ENCODE data around the gene BUD31.
A peak's percentile ranks its signal among the peaks of the same experiment; 100 is the strongest.
"Not testable (repeated sequence)": the region's sequence is repeated elsewhere in the genome, so short reads cannot be mapped to it uniquely, and the experiment has no call there.

BUD31 gene

DNA sequence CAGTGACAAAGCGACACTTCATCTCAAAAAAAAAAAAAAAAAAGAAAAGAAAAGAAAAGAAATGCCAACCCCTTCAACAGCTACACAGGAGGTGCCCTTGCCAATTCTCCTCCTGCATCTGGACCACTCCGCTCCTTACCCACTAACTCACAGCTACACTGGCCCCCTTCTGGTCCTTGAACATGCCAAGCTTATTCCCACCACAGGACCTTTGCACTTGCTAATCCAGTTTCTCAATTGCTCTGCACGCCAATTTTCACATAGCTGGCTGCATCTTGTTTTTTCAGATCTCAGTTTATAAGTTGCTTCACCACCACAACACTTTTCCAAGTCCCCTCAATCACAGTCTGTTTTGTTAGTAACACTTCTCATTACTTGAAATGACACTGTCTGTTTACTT lies 5.9 kb upstream of the BUD31 start:
- no peak for FAIRE-seq

DNA sequence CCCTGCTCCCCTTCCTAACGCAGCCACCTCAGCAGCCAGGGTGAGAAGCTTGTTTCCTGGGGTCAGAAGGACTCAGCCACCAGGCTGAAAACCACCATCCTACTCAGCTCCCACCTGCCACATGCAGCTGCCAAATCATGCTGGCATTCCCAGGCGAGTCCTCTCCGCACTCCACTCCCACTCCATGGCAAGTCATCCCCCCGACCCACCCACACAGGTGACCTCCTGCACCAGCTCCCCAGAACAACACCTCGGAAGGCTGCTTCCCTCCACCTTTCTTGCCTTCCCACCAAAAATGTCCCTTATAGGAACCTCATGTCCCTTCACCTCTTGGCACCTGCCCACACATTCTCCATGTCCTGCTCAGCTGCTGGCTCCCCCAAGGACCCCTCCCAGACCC lies 5.0 kb upstream of the BUD31 start:
- FAIRE-seq: no peak

DNA sequence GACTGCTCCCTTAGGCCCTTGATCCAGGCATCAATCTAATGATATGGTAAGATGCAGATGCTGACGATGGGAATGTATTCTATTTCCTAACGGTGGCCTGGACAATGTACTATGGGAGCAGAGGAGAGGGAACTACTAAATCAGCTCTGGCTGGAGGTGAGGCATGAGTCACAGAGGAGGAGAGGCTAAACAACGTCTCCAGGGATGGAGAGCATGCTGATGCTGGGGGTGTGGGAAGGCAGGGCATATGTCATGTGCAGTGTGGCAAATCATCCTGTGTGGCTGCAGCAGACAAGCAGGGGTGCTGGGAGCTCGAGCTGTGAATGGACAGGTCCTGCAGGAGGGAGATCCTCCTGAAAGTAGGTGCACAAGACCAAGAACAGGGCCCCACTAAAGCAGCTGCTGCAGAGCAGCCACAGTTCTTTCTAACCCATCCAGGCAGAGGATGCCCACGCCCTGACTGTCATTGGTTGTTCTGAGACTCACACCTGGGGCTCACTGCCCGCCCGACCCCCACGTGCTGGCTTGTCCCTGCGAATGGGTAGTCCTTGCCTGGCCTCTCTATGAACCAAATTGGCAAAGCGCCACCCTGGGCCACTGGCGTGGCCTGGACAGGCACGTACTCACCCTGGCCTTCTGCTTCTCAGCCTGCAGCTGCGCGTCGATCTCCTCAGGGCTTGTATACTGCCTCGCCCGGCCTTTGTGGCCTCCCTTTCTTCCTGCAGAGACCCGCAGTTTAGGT lies 4.4 kb upstream of the BUD31 start:
- FAIRE-seq: no peak

DNA sequence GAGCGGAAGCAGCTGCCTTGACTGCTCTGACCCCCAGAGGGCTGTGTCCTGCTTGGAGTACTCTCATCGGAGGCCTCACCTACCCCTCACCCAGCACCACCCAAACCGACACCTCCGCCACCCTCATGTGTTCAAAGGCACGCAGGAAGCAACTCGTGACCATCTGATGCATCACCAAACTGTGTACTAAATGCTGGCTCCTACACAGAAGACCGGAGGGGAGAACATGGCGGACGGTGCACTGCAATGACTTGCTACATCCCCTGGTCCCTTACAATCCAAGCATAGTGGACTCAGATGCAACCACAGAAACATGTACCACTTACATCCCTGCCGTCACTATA lies 3.8 kb upstream of the BUD31 start:
- no peak for FAIRE-seq

DNA sequence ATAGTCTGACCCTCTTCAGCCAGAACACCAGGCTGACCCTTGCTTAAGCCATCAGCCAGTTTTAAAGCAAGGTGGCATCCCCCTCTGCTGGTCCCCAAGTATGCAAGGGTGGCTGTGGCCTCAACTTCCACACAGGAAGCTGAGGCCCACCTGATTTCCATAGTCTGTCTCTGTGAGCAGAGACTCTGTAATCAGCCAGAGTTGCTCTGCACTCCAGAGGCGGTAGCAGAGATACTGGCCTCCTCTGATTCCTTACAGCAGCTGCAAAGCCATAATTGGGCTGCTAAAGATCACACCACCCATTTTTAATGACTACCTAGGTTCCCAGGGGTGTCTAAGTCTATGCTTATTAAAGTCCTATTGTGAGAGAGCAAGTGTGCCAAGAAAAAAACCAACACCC lies 2.2 kb upstream of the BUD31 start:
- FAIRE-seq: no peak

DNA sequence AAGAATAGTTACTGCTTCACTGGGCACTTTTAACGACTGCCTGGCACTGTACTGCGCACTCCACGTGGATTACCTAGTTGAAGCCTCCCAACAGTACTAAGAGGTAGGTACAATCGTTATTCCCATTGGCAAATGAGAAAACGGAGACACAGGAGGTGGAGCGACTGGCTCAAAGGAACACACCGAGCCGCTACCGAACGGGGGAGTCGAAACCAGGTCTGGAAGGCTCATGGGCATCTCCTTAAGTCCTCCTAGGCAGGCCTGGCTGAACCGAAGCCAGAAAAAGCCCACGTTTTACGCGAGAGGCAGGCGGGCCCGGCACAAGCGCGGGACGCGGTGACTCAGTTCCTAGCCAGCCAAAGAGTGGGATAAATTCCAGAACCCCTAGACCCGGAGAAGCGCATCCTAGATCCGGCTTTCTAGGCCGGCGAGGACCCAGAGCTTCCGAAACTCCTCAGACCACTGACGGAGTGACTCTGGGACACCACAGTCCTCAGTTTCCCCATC lies 844 bp upstream of the BUD31 start:
- FAIRE-seq: no peak

DNA sequence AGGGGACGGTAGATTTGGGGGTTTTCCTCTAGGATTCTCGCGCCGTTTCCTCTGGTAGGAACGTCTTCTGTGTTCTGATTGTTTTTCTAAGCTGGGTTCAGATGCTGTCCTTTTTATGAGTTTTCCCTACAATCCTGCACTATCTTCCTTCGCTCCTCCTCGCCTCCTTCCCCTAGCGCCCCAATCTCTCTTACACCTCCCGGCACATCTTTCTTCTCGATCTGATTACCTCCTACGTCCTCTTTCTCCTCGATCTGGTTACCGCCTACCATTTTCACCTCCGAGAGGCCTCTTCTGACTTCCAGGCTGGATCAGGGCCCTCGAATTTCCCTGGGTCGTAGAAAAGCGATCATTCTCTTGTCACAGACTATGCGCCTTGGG lies 413 bp downstream of the BUD31 start:
- FAIRE-seq: no peak

DNA sequence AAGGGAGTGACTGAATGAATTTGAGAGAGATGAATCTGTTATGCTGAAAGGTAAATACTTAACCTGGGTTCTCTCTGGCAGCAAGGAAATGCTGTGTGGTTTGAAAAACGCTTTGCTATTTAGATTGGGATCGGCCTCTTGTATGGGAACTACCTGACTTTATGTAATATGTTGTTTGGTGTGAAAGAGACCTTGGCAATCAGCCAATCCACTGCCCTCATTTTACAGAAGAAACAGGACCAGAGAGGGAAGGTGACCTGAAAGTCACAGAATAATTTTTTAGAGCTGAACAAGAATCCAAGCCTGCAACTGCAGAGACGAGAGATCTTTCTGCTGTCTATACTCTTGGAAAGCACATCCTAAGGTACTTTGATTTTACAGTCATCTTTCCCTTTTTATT lies 1.0 kb downstream of the BUD31 start:
- FAIRE-seq: no peak

DNA sequence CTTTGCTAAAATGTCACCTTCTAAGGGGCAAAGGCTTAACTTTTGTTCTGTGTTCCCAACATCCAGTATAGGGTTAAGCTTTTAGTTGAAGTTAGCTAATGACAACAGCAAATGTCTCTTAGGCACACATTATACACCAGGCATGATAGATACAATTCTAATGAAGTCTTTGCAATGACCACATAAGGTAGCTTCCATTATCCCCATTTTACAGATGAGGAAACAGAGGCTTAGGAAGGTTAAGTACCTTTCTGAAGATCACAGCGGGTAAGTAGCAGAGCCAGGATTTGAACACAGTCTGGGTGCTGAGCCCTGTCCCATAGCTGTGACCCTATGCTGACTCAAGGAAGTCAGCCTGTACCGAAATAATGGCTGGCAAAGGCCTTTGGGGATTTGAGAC lies 1.9 kb downstream of the BUD31 start:
- FAIRE-seq: no peak

DNA sequence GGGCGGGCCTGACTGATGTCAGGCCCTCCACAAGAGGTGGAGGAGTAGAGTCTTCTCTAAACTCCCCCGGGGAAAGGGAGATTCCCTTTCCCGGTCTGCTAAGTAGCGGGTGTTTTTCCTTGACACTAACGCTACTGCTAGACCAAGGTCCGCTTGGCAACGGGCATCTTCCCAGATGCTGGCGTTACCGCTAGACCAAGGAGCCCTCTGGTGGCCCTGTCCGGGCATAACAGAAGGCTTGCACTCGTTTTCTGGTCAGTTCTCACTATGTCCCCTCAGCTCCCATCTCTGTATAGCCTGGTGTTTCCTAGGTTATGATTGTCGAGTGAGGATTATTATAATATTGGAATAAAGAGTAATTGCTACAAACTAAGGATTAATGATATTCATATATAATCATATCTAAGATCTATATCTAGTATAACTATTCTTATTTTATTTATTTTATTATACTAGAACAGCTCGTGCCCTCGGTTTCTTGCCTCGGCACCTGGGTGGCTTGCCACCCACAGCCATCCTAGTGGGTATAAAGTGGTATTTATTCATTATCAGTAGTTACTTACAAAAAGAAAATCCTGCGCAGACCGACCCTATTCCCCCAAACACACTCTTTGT lies 6.9 kb downstream of the BUD31 start:
- peak; percentile 78 for FAIRE-seq

DNA sequence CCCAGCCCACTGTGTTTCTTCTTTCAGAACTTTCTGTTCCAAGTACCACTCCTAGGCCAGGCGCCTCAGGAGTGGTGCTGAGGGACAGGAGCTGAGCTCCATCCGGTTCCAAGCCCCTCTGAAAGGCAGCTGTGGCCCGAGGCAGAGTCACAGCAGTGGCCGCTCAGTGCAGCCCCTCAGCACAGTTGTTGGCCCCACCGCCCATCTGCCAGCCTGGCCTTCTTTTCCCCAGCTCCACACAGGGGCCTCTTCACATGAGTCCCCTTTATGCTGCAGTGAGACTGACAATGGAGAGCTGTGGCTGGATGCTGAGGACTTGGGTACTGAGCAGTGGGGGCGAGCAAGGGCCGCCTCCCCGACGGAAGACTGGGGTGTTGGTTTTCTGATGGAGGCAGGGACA lies 9.5 kb downstream of the BUD31 start:
- no peak for FAIRE-seq

DNA sequence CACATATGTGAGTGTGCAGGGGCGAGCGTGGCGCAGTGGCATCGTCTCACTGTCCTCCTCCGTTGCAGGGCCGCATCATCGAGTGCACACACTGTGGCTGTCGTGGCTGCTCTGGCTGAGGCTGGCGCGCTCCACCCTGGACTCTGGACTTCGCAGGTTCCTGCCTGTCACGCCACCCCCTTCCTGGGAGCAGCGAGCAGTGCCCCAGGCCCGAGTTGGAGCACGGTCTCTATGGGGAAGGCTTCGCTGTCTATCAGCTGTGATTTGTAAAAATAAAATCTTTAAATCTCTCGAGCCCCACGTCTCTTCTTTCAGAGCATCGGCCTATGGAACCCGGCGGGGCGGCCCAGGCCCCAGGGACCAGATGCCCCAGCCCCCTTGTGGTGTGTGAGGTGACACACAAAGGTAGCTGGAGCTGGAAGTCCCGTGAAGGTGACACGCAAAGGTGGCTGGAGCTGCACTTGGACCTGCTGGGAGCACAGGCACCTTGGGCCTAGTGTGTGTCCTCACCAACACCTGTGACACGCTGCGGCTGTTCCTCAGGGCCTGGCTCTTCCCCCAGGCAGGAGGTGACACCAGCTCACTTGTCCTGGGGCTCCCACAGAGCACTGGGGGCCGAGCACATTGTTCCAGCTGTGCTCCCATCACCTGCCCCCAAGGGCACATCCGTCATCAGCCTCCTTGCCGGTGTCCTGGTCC lies 10.7 kb downstream of the BUD31 start:
- FAIRE-seq: no peak

DNA sequence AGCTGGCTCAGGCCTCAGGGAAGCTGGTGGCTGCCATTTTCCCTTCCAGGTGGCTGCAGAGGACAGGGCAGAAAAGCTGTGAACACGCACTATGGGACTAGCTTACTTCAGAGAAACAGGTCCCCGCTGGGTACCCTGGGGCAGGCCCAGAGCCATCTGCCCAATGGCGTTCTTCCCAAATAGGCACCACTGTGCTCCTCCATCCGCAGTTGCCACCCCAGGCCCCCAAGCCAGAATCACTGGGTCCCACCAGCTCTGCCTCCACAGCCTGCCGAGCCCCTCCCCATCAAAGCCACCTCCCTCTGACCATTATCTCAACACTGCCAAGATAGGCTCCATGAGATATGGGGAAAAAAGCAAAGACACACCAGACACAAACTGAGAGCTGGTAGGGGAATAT lies 11.4 kb downstream of the BUD31 start:
- FAIRE-seq: no peak

DNA sequence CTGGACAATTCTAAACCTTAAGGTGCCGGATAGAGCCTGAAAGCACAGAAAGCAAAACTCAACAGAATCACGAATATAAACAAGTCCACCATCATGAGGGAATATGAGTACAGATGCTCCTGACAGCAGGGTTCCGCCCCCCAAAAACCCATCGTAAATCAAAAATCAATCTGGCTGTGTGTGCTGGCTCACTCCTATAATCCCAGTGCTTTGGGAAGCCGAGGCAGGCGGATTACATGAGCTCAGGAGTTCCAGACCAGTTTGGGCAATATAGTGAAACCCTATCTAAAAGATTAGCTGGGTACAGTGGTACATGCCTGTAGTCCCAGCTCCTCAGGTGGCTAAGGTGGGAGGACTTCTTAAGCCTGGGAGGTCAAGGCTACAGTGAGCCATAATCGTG lies 12.2 kb downstream of the BUD31 start:
- FAIRE-seq: no peak

DNA sequence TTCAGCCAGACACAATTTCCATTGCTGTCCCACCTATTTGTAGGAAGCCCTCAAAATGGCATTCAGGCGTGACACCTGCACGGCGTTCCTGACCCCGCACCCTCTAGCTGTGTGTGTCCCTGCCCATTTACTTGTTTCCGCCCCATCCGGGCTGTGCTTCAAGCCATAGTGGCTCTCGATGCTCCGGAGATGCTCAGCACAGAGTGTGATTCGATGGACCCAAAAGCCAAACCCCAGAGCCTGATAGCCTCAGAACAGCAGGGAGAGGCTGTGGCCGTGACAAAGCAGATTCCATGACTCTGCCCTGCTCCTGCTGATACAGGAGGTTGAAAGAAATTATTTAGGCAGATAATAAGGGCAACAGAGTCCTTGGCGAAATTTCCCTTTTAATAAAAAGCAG lies 13.4 kb downstream of the BUD31 start:
- no peak for FAIRE-seq

DNA sequence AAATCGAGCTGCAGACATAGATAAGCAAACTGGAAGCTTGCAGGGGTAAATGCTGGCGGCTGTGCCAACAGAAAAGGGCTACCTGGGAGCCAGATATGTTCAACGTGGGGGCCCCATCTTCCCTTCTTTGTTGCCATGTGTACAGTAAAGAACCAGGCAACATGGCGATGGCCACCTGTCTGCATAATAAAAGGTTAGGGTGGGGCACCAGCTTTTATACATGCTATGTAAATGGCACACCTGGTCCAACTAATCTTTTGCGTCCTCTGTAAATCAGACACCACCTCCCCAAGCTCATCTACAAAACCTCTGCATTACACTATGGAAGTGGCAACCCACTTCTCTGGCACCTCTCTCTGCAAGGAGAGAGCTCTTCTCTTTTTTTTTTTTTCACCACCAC lies 13.9 kb downstream of the BUD31 start:
- FAIRE-seq: no peak

DNA sequence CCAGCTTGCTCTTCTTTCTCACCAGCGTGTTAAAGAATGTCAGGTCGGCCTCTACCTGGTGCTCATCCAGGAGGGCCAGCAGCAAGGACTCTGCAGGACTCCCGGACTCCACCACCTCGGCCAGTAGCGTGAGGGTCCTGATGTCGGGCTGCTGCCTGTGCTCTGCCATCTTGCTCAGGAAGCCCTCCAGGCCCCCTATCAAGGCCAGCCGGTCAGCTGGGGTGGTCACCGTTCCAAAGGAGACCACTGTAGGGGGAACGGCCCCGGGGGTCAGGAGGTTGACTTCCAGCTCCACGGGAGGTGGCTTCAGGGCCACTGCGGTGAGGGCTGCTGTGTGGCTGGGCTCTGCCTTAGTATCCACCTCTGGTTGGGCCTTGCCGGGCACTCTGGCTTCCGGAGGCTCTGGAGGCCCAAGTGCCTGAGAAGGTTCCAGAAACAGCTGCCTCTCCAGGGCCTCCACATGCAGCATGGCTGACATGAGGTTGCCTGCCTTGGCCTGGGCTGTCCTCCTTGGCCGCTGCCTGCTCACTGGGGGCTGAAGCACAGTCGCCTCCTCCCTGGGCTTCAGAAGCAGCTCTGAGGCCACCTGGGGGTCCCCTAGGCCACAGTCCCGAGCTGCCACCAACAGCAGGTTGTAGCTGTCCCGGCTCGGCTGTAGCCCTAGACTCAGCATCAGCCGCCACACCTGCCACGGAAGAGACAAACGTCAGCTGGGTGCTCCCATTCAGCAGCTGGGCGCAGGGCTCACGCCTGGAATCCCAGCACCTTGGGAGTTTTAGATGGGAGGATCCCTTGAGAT lies 16.4 kb downstream of the BUD31 start:
- no peak for FAIRE-seq

DNA sequence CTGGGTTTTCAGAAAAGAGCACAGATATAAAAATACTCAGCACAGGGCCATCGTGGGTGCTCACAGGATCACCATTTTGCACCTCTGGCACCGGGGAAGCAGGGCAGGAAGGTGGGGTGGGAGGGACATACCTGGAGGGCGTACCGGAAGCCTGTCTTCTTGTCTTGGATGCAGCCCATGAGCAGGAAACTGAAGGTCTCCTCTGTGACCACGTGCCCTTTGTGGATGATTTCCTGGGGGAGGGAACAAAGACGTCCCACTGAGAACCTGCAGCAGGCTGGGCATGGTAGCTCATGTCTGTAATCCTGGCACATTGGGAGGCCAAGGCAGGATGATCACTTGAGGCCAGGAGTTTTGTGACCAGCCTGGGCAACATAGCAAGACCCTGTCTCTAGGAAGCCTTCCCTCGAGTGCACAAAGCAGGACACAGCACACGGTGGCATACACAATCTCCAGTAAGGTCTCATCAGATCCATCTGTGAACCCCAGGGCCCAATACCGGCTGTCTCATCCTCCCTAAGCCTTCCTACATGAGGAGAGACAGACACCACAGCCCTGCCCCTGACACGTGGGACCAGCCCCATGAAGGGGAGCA lies 20.3 kb downstream of the BUD31 start:
- no peak for FAIRE-seq

DNA sequence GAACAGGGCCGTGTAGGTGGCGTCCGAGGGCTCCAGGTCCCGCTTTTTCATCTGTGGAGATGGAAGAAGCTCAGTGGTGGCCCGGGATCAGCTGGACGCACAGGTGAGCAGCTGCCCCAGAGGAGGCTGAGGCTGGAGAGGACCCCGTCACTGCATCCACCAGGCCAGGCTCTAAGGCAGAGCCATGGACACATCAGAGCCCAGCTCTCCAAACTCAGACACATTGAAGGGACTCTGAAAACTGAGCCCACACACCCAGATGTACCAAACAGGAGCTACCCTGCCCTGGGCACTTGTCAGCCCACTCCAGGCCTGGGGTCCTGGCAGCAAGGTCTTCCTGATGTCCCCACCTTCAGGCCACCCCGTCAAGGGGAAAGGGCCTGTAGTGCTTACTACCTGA lies 21.0 kb downstream of the BUD31 start:
- FAIRE-seq: no peak

DNA sequence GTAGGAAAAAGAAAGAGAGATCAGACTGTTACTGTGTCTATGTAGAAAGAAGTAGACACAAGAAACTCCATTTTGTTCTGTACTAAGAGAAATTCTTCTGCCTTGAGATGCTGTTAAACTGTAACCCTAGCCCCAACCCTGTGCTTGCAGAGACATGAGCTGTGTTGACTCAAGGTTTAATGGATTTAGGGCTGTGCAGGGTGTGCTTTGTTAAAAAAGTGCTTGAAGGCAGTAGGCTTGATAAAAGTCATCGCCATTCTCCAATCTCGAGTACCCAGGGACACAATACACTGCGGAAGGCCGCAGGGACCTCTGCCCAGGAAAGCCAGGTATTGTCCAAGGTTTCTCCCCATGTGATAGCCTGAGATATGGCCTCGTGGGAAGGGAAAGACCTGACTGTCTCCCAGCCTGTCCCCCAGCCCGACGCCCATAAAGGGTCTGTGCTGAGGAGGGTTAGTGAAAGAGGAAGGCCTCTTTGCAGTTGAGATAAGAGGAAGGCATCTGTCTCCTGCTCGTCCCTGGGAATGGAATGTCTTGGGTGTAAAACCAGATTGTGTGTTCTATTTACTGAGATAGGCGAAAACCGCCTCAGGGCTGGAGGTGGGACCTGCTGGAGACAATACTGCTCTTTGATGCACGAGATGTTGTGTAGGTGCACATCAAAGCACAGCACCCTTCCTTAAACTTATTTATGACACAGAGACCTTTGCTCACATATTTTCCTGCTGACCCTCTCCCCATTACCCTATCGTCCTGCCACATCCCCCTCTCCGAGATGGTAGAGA lies 23.2 kb downstream of the BUD31 start:
- not testable (repeated sequence) for FAIRE-seq

DNA sequence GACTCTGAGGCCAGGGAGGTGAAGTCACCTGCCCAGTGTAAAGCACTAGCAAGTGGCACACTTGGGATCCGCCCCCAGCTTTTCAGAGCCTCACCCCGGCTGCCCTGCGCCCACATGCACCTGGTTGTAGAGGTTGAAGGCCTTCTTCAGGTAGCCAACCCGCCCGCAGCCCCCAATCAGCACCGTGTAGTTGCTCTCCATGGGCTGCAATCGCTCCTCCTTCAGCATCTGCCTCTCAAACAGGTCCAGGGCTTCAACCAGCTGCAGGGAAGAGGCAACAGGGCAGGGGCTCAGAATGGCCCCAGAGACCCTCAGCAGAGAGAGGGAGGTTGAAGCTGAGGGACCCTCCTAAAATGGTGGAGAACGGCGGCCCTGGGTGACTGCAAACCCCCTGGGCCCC lies 24.4 kb downstream of the BUD31 start:
- no peak for FAIRE-seq

DNA sequence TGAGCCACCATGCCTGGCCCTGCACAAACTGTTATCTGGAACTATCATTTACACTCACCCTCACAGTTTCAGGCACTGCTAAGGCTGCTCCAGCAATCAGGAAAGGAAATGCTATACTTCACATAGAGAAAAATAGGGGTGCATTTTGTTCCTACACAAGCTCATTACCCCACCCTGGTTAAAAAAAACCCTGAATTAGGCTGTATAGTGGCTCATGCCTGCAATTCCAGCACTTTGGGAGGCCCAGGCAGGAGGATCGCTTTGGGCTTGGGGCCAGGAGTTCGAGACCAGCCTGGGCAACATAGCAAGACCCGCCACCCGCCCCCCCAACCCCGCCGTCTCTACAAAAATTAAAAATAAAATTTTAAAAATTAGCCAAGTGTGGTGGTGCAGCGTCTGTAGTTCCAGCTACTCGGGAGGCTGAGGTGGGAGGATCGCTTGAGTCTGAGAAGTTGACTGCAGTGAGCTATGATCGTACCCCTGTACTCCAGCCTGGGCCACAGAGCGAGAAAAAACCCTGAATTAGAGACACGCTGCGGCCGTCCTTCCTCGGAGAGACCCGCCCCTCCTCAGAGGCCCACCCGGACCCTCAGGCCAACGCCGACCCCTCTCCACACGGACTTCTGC lies 29.3 kb downstream of the BUD31 start:
- FAIRE-seq: no peak

Data from A204.1 (cell line).